DOHH2 (cell line): ENCODE data around the gene AURKAIP1.

Experiments
- H3F3A ChIP-seq: fragments of 200-600 bp; sonication (generic), shearing (Covaris generic); 2 replicates; pipeline ENCODE4 v1.6.0; 2016; ENCODE audit warnings: antibody characterized with exemption, mild to moderate bottlenecking; ENCODE audit not compliant: control insufficient read depth, insufficient read depth
- H3K27ac ChIP-seq: fragments of 200-600 bp; sonication (generic); 2 replicates; pipeline ENCODE4 v1.5.1; 2014; ENCODE audit warnings: low read depth, mild to moderate bottlenecking, low read length, moderate library complexity
- H3K27me3 ChIP-seq: fragments of 200-600 bp; sonication (generic); 2 replicates; pipeline ENCODE4 v1.6.1; 2014; ENCODE audit warnings: mild to moderate bottlenecking, low read length, mixed read lengths; ENCODE audit not compliant: control insufficient read depth
- H3K36me3 ChIP-seq: fragments of 200-600 bp; sonication (generic); 2 replicates; pipeline ENCODE4 v1.6.1; 2014; ENCODE audit warnings: mild to moderate bottlenecking, low read length, moderate library complexity, mixed read lengths; ENCODE audit not compliant: control insufficient read depth
- H3K4me1 ChIP-seq: fragments of 200-600 bp; sonication (generic); 2 replicates; pipeline ENCODE4 v1.6.1; 2014; ENCODE audit warnings: mild to moderate bottlenecking, low read length, mixed read lengths; ENCODE audit not compliant: control insufficient read depth
- H3K4me2 ChIP-seq: fragments of 200-600 bp; sonication (generic); 2 replicates; pipeline ENCODE4 v1.6.0; 2014; ENCODE audit warnings: mild to moderate bottlenecking, low read length, moderate library complexity
- H3K4me3 ChIP-seq: fragments of 200-600 bp; sonication (generic); 2 replicates; pipeline ENCODE4 v1.5.1; 2014; ENCODE audit warnings: mild to moderate bottlenecking, low read length, mixed read lengths
- H3K79me2 ChIP-seq: fragments of 200-600 bp; sonication (generic); 2 replicates; pipeline ENCODE4 v1.6.1; 2014; ENCODE audit warnings: mild to moderate bottlenecking, low read length, mixed read lengths; ENCODE audit not compliant: control insufficient read depth
- H3K9me2 ChIP-seq: fragments of 200-600 bp; sonication (generic); replicated peaks from 2 replicates; pipeline ENCODE4 v1.6.1; 2014; ENCODE audit warnings: mild to moderate bottlenecking, low read length, mixed read lengths; ENCODE audit not compliant: control insufficient read depth
- H3K9me3 ChIP-seq: fragments of 200-600 bp; sonication (generic); 2 replicates; pipeline ENCODE4 v1.6.1; 2014; ENCODE audit warnings: antibody characterized with exemption, low read length, mixed read lengths; ENCODE audit not compliant: control insufficient read depth, insufficient read depth
- H4K20me1 ChIP-seq: fragments of 200-600 bp; sonication (generic); 2 replicates; pipeline ENCODE4 v1.6.0; 2014; ENCODE audit warnings: low read depth, mild to moderate bottlenecking, antibody characterized with exemption, low read length, moderate library complexity; ENCODE audit not compliant: control insufficient read depth, insufficient read depth
- EZH2phosphoT487 ChIP-seq: fragments of 200-600 bp; sonication (generic); IDR thresholded peaks from 2 replicates; pipeline ENCODE4 v1.6.1; 2017; ENCODE audit warnings: borderline replicate concordance, mild to moderate bottlenecking, antibody characterized with exemption, low read length, moderate library complexity, mixed read lengths
- TF ChIP-seq, protein P1 (sequence below): fragments of 200-600 bp; sonication (generic); IDR thresholded peaks from one replicate; pipeline ENCODE4 v1.5.1; 2014; ENCODE audit warnings: antibody characterized with exemption, mild to moderate bottlenecking, low read depth, low read length; ENCODE audit not compliant: poor library complexity, severe bottlenecking

AURKAIP1 gene

DNA sequence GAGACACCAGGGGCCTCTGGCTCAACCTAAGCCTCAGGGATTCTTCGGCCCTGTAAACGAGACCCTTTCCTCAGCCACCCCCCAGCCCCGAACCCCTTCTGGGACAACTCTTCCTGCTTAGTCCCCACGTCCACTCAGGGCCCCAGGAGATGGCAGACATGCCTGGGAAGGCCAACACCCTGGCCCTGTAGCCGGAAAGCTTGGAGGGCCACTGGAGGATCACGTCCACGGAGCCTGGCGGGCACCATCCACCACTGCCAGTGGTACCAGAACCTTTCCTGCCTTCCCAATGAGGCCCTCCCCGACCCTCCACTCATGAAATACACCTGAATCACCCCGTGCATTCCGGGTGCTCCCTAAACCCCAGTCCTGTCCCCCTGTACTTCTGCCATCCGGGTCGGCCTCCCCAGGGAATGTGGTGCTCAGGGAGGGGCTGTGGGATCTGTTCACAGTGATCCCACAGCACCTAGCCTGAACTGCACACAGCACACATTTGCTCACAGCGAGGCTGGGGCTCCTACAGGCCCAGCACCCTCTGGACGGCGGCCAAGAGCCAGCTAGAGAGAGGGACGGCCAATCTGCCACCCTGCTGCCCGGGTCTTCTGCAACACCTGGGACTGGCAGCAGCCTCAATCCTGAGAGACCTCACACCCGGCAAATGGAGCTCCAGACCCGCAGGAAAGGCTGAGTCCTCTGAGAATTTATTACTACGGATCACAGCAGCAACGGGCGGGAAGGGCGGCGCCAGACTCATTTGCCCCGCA lies 1.8 kb downstream of the AURKAIP1 start:
- Histone ChIP-seq H3F3A (peaks cover 9% of the 10 kb centered on the region), H3K9me3 (no peaks in the 10 kb centered on the region), H3K4me1 (peaks cover 35% of the 10 kb centered on the region), H3K27ac (no peak overlapping the region), H3K4me3 (peak overlapping the region; percentile 98; the same call in 1 of the 2 replicates), H3K36me3 (peaks cover 46% of the 10 kb centered on the region), H3K4me2 (peak overlapping the region; percentile 86), H3K79me2 (peaks cover 41% of the 10 kb centered on the region), H4K20me1 (peaks cover 6% of the 10 kb centered on the region; the same call in 1 of the 2 replicates), H3K27me3 (no peaks in the 10 kb centered on the region), H3K9me2 (no peaks in the 10 kb centered on the region)
- TF ChIP-seq, protein P1, sequence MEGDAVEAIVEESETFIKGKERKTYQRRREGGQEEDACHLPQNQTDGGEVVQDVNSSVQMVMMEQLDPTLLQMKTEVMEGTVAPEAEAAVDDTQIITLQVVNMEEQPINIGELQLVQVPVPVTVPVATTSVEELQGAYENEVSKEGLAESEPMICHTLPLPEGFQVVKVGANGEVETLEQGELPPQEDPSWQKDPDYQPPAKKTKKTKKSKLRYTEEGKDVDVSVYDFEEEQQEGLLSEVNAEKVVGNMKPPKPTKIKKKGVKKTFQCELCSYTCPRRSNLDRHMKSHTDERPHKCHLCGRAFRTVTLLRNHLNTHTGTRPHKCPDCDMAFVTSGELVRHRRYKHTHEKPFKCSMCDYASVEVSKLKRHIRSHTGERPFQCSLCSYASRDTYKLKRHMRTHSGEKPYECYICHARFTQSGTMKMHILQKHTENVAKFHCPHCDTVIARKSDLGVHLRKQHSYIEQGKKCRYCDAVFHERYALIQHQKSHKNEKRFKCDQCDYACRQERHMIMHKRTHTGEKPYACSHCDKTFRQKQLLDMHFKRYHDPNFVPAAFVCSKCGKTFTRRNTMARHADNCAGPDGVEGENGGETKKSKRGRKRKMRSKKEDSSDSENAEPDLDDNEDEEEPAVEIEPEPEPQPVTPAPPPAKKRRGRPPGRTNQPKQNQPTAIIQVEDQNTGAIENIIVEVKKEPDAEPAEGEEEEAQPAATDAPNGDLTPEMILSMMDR, result no peak
- no peak for TF ChIP-seq EZH2phosphoT487

DNA sequence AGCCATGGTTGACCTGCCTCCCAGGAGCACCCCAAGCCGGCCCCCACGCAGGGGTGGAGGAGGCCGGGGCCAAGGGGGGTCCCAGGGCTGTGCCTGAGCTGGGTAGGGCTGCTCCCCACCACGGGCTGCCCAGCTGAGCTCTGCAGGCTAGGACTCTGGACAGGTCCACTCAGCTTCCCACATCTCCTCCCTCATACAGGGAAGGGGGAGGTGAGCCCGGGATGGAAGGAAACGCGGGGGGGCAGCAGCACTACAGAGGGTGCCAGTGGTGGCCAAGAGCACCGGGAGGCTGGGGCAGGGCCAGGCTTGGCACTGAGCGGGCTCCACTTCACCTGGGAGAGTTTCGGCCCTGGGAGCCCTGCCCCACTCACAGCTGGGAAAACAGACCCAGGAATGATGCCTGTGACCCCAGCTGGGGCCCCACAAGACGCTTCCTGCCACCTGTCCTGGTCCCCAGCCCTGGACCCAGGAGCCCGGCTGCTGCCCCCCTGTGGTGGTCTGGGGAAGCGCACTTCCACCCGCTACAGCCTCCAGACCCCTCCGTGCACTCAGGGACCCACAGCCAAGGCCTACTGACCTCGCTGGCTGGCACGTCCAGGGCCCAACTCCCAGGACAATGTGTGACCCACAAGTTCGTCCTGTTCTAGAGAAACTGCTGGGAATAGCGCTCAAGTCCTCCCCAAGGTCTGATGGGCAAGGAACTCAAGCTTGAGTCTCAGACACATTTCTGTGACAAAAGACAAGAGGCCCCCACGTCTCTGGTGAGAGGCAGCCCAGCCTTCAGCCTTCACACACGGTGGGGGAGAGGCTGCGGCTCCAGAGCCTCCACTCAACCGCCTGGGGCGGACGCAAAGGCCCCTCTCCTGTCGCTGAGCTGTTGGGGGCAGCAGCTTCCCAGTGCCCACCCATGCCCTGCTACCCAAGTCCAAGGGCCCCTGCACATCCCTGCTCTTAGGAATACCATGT lies 3.0 kb downstream of the AURKAIP1 start:
- TF ChIP-seq EZH2phosphoT487, result no peak
- TF ChIP-seq, protein P1, result peak; percentile 98
- H3K36me3 ChIP-seq, result peaks cover 46% of the 10 kb centered on the region
- H3K27me3 ChIP-seq, result no peaks in the 10 kb centered on the region
- peaks cover 4% of the 10 kb centered on the region for H3K9me3 ChIP-seq
- peak overlapping the region; percentile 66 for H3K4me2 ChIP-seq
- H3K4me1 ChIP-seq, result peaks cover 35% of the 10 kb centered on the region
- H3K79me2 ChIP-seq, result peaks cover 41% of the 10 kb centered on the region
- H4K20me1 ChIP-seq, result peaks cover 6% of the 10 kb centered on the region; the same call in 1 of the 2 replicates
- peaks cover 10% of the 10 kb centered on the region for H3F3A ChIP-seq
- H3K9me2 ChIP-seq, result no peaks in the 10 kb centered on the region
- no peak overlapping the region for H3K27ac ChIP-seq
- H3K4me3 ChIP-seq, result peak overlapping the region; percentile 41

DNA sequence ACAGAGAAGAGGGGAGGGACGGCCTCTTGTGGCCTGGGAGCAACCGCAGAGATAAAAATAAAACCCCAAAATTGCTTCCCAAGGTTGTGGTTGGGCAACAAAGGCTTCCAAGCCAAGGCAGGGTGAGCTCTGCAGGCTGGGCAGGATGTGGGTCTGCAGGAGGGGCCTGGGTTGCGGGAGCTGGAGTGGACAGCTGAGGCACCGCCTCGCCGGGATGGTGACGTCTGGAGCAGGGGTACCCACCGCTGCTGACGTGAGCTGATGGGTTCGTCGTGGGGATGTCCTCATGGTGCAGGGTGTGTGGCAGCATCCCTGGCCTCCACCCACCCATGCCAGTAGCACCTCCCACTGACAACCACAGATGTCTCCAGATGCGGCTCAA lies 3.7 kb downstream of the AURKAIP1 start:
- Histone ChIP-seq H3K4me2 (peak overlapping the region; percentile 66), H3K9me2 (no peaks in the 10 kb centered on the region), H3K27ac (no peak overlapping the region), H3F3A (peaks cover 4% of the 10 kb centered on the region; the same call in 1 of the 2 replicates), H3K4me3 (peak overlapping the region; percentile 41; the same call in 1 of the 2 replicates), H3K4me1 (peaks cover 32% of the 10 kb centered on the region), H4K20me1 (peaks cover 6% of the 10 kb centered on the region; the same call in 1 of the 2 replicates), H3K9me3 (peaks cover 11% of the 10 kb centered on the region), H3K27me3 (no peaks in the 10 kb centered on the region), H3K79me2 (peaks cover 41% of the 10 kb centered on the region), H3K36me3 (peaks cover 40% of the 10 kb centered on the region)
- TF ChIP-seq, protein P1, result no peak
